CD1c-positive myeloid dendritic cell (primary cell): ENCODE measurements around the gene TAF11L14.

ENCODE experiments used
- DNase-seq: peaks from one replicate; pipeline ENCODE4 v3.0.0-alpha.2; 2016; ENCODE audit errors: extremely low spot score

Gene TAF11L14

GRCh38 chr5:17679597-17680203, 45.4 kb downstream of the TAF11L14 start:
- no peak for DNase-seq

GRCh38 chr5:17680737-17681136, 46.5 kb downstream of the TAF11L14 start:
- DNase-seq = no peak
